Brain microvascular endothelial cell (primary cell): ENCODE data around the gene NOTUM.
A peak's percentile ranks its signal among the peaks of the same experiment; 100 is the strongest.

Experiments
- DNase-seq: peaks from one replicate; pipeline ENCODE4 v3.0.0-alpha.2; 2020
- H3K27ac ChIP-seq: fragments of 250-450 bp; sonication (Bioruptor Pico); 2 replicates; pipeline ENCODE4 v1.5.1; 2020; ENCODE audit warnings: mild to moderate bottlenecking, moderate library complexity
- H3K27me3 ChIP-seq: fragments of 250-450 bp; sonication (Bioruptor Pico); replicated peaks from 2 replicates; pipeline ENCODE4 v1.5.1; 2020; ENCODE audit warnings: mild to moderate bottlenecking
- H3K36me3 ChIP-seq: fragments of 250-450 bp; sonication (Bioruptor Pico); replicated peaks from 2 replicates; pipeline ENCODE4 v1.5.1; 2020; ENCODE audit warnings: mild to moderate bottlenecking
- H3K4me3 ChIP-seq: 2 replicates; pipeline ENCODE4 v1.5.1; 2011; ENCODE audit warnings: low read depth, mild to moderate bottlenecking, control low read depth, low read length, moderate library complexity
- CTCF ChIP-seq: IDR thresholded peaks from 2 replicates; pipeline ENCODE4 v1.5.1; 2011; ENCODE audit warnings: low read depth, mild to moderate bottlenecking, moderate library complexity, low read length, control low read depth, inconsistent platforms; ENCODE audit errors: missing control alignments
- in situ Hi-C: cut with HindIII; loops from 2 replicates; pipeline ENCODE4 v1.10.0; 2017; ENCODE audit warnings: low sequenced_read_pairs, low pct_ligation_motif_present

The NOTUM gene

DNA sequence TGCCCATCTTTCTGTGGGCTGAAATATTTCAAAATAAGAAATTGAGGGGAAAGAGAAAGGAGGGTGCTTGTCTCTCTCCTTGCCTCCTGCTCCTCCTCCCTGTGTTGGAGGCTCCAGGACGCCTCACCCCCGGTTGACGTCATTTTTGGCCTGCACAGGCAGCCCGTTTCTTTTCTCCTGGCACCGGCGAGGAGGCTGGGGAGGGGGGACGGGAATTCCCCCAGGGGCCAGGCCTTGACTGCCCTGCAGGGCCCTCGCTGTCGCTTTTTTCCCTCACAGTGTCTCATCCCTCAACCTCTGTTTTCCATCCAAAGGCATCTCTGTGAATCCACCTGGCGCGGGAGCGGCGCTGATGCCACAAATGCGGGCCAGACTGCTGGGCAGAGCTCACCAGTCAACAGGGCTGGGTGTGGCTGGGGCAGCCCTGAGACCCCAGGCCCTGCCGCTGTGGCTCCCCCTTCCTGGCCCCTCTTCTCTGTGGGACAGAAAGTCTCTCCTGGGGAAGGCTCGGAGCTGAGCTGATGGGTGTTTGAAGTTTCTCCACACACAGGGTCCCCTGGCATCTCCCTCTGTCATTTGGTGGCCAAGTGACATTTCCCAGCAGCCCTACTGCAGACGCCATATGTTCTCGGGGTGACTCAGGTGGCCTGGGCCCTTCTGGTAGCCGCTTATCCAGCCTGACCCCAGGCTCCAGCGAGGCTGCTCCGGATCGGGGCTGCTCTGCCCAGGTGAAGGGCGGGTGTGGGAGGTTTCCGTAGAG, 45.7 kb upstream of the NOTUM start:
- DNase-seq, result no peak
- Histone ChIP-seq H3K36me3 (no peaks in the 10 kb centered on the region), H3K27ac (no peak overlapping the region), H3K4me3 (no peak overlapping the region), H3K27me3 (no peaks in the 10 kb centered on the region)
- in situ Hi-C loops, result no loop called here
- TF ChIP-seq CTCF, result no peak

DNA sequence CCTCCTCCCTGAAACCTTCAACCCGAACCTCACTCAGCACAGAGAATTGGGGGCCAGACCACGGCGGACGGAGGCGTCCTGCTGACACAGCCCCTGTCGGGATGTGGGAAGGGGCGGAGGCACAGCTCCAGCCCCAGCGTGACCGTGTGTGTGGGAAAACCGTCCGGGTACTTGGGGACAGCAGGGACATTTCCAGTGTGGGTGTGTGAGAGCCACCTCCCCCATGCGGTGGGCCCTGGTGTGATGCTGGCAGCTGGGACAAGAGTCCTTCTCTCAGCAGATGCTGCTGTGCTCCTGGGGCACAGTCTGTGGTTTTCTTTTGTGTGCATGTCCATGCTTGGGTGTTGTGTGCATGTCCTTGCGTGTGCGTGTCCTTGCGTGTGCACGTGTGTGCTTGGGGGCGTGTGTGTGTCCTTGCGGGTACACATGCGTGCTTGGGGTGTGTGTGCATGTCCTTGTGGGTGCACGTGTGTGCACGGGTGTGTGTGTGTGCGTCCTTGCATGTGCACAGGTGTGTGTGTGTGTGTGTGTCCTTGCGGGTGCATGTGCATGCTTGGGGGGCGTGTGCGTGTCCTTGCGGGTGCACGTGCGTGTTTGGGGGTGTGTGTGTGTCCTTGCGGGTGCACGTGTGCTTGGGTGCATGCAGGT, 44.8 kb upstream of the NOTUM start:
- Histone ChIP-seq H3K36me3 (no peaks in the 10 kb centered on the region), H3K27ac (no peak overlapping the region), H3K27me3 (no peaks in the 10 kb centered on the region), H3K4me3 (no peak overlapping the region)
- no peak for TF ChIP-seq CTCF
- DNase-seq, result no peak
- in situ Hi-C loops, result no loop called here

- Histone ChIP-seq H3K27ac (no peak overlapping the region), H3K27me3 (no peaks in the 10 kb centered on the region), H3K36me3 (no peaks in the 10 kb centered on the region), H3K4me3 (no peak overlapping the region)
- no peak for TF ChIP-seq CTCF
- in situ Hi-C loops, result no loop called here
- no peak for DNase-seq
Measured at GRCh38 chr17:82004517-82005455, 43.8 kb upstream of the NOTUM start.

DNA sequence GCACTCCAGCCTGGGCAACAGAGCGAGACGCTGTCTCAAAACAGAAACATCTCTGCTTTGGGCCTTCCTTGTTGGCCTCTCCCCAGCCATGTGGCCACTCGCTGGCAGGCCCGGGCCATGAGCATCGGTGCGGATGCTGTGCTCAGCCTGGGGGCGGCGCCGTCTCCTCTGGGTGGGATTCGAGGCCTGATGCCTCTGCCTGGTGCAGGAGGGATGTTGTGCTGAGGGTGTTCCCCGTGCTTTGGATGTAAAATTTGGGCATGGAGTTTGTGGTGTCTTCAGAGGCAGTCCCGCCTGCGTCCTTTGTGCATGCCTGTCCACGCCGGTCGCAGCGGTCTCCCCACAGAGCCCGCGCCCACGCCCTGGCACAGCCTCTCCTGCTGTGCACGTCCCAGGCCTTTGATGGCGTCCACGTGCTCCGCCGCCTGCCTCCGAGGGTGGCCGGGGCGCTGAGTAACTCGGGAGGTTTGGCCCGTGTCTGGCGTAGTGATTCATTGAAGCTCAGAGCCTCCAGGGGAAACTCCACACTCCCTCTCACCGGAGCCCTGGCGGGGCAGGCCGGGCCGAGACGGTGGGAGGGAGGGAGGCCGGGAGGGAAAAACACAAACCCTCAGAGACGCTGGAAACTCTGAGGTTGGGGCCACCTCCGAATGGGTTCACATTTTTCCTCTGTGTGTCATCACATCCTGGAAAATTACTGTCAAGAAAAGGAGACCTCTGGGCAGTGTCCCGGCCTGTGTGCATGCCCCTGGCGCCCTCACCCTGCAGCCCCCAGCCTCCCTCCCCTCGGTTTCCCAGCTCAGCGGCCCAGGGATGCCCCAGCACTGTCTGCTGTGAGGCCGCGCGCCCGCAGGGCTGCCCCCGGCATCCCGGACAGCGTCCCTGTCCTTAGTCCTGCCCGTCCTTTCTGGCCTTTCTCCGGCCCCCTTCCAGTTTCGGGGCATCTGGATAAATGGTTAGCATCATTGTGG, 42.7 kb upstream of the NOTUM start:
- DNase-seq, result peak; percentile 93
- in situ Hi-C loops, result no loop called here
- Histone ChIP-seq H3K27me3 (no peaks in the 10 kb centered on the region), H3K4me3 (no peak overlapping the region), H3K36me3 (no peaks in the 10 kb centered on the region), H3K27ac (peak overlapping the region; percentile 20)
- no peak for TF ChIP-seq CTCF

DNA sequence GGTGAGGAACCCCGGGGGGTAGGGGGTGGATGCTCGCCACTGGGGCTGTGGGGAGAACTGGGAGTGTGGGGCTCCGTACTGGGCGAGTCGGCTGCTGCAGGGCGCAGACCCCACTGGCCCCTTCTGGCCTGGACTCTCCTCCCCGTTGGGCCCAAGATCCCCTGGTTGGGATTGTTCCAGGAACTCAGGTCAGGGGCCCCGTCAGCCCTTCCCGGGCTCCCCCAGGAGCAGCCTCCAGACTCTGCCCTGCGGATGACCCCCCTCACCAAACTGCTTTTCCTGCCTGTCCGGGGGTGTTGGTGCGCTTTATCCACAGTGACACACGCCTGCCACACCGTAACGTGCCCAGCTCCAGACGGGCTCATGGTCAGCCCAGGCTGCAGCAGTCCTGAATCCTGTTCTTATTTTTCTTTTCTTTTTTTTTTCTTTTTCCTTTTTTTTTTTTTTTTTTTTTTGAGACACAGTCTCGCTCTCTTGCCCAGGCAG, 40.6 kb upstream of the NOTUM start:
- in situ Hi-C loops, result no loop called here
- H3K27ac ChIP-seq, result no peak overlapping the region
- H3K36me3 ChIP-seq, result no peaks in the 10 kb centered on the region
- H3K27me3 ChIP-seq, result no peaks in the 10 kb centered on the region
- no peak for TF ChIP-seq CTCF
- no peak for DNase-seq
- H3K4me3 ChIP-seq, result no peak overlapping the region
